ENCODE measurements around the gene PRIMA1. TPM values are rescaled to one million over a fixed set of nuclear protein-coding genes. Genes with fewer than 3 reads are reported as not detected.

Gene PRIMA1
- total RNA-seq, 2 donors from 2014 or later = not detected

- no peaks in the 10 kb centered on the region for H3K9me3 ChIP-seq (ENCODE audit: control insufficient read depth, low read length, poor library complexity, severe bottlenecking)
- no peak overlapping the region for H3K27ac Mint-ChIP-seq
- no peak overlapping the region for H3K4me3 Mint-ChIP-seq
- no peaks in the 10 kb centered on the region for H3K36me3 Mint-ChIP-seq (ENCODE audit: low read depth)
- DNase-seq (no peak), ATAC-seq (no peak)
- peaks cover 2% of the 10 kb centered on the region for H3K4me1 Mint-ChIP-seq
- H3K27me3 Mint-ChIP-seq = peaks cover 38% of the 10 kb centered on the region
Observed at GRCh38 chr14:93716002-93716745, 72.1 kb downstream of the PRIMA1 start.

- DNase-seq (no peak), ATAC-seq (no peak)
- no peaks in the 10 kb centered on the region for H3K36me3 Mint-ChIP-seq (ENCODE audit: low read depth)
- H3K27me3 Mint-ChIP-seq = peaks cover 43% of the 10 kb centered on the region
- H3K4me3 Mint-ChIP-seq = no peak overlapping the region
- no peaks in the 10 kb centered on the region for H3K9me3 ChIP-seq (ENCODE audit: control insufficient read depth, low read length, poor library complexity, severe bottlenecking)
- H3K4me1 Mint-ChIP-seq = peaks cover 2% of the 10 kb centered on the region
- H3K27ac Mint-ChIP-seq = no peak overlapping the region
Observed at GRCh38 chr14:93715279-93715927, 72.9 kb downstream of the PRIMA1 start.

- DNase-seq = no peak
- no peak overlapping the region for H3K4me3 Mint-ChIP-seq
- no peaks in the 10 kb centered on the region for H3K36me3 Mint-ChIP-seq (ENCODE audit: low read depth)
- peaks cover 46% of the 10 kb centered on the region for H3K27me3 Mint-ChIP-seq
- no peaks in the 10 kb centered on the region for H3K4me1 Mint-ChIP-seq
- H3K9me3 ChIP-seq (ENCODE audit: control insufficient read depth, low read length, poor library complexity, severe bottlenecking) = no peaks in the 10 kb centered on the region
- no peak overlapping the region for H3K27ac Mint-ChIP-seq
- no peak for ATAC-seq
Observed at GRCh38 chr14:93714605-93715004, 73.7 kb downstream of the PRIMA1 start.

- no peak overlapping the region for H3K27ac Mint-ChIP-seq
- no peak overlapping the region for H3K4me3 Mint-ChIP-seq
- DNase-seq = no peak
- H3K27me3 Mint-ChIP-seq = peaks cover 46% of the 10 kb centered on the region
- H3K9me3 ChIP-seq (ENCODE audit: control insufficient read depth, low read length, poor library complexity, severe bottlenecking) = no peaks in the 10 kb centered on the region
- no peaks in the 10 kb centered on the region for H3K4me1 Mint-ChIP-seq
- H3K36me3 Mint-ChIP-seq (ENCODE audit: low read depth) = no peaks in the 10 kb centered on the region
- no peak for ATAC-seq
Observed at GRCh38 chr14:93713726-93714405, 74.4 kb downstream of the PRIMA1 start.

GRCh38 chr14:93712838-93713724, 75.2 kb downstream of the PRIMA1 start:
- ATAC-seq = no peak
- Mint-ChIP-seq H3K27ac (no peak overlapping the region), H3K27me3 (peaks cover 48% of the 10 kb centered on the region), H3K4me1 (no peaks in the 10 kb centered on the region), H3K36me3 (ENCODE audit: low read depth) (no peaks in the 10 kb centered on the region), H3K4me3 (no peak overlapping the region)
- no peaks in the 10 kb centered on the region for H3K9me3 ChIP-seq (ENCODE audit: control insufficient read depth, low read length, poor library complexity, severe bottlenecking)
- no peak for DNase-seq

- ATAC-seq = no peak
- no peak for DNase-seq
- no peaks in the 10 kb centered on the region for H3K36me3 Mint-ChIP-seq (ENCODE audit: low read depth)
- H3K4me1 Mint-ChIP-seq = no peaks in the 10 kb centered on the region
- no peaks in the 10 kb centered on the region for H3K9me3 ChIP-seq (ENCODE audit: control insufficient read depth, low read length, poor library complexity, severe bottlenecking)
- H3K4me3 Mint-ChIP-seq = no peak overlapping the region
- peaks cover 48% of the 10 kb centered on the region for H3K27me3 Mint-ChIP-seq
- H3K27ac Mint-ChIP-seq = no peak overlapping the region
Observed at GRCh38 chr14:93712079-93712837, 76.0 kb downstream of the PRIMA1 start.

- no peak for DNase-seq
- ATAC-seq = no peak
- peaks cover 51% of the 10 kb centered on the region for H3K27me3 Mint-ChIP-seq
- no peak overlapping the region for H3K27ac Mint-ChIP-seq
- no peaks in the 10 kb centered on the region for H3K9me3 ChIP-seq (ENCODE audit: control insufficient read depth, low read length, poor library complexity, severe bottlenecking)
- H3K4me3 Mint-ChIP-seq = no peak overlapping the region
- no peaks in the 10 kb centered on the region for H3K4me1 Mint-ChIP-seq
- no peaks in the 10 kb centered on the region for H3K36me3 Mint-ChIP-seq (ENCODE audit: low read depth)
Observed at GRCh38 chr14:93709249-93709648, 79.0 kb downstream of the PRIMA1 start.

- Mint-ChIP-seq H3K27ac (no peak overlapping the region), H3K27me3 (peaks cover 50% of the 10 kb centered on the region), H3K4me1 (no peaks in the 10 kb centered on the region), H3K4me3 (no peak overlapping the region), H3K36me3 (ENCODE audit: low read depth) (no peaks in the 10 kb centered on the region)
- ATAC-seq (no peak), DNase-seq (no peak)
- no peaks in the 10 kb centered on the region for H3K9me3 ChIP-seq (ENCODE audit: control insufficient read depth, low read length, poor library complexity, severe bottlenecking)
Observed at GRCh38 chr14:93708800-93709199, 79.5 kb downstream of the PRIMA1 start.

- no peak overlapping the region for H3K4me3 Mint-ChIP-seq
- ATAC-seq = no peak
- H3K4me1 Mint-ChIP-seq = no peaks in the 10 kb centered on the region
- H3K9me3 ChIP-seq (ENCODE audit: control insufficient read depth, low read length, poor library complexity, severe bottlenecking) = no peaks in the 10 kb centered on the region
- no peaks in the 10 kb centered on the region for H3K36me3 Mint-ChIP-seq (ENCODE audit: low read depth)
- H3K27me3 Mint-ChIP-seq = peaks cover 54% of the 10 kb centered on the region
- no peak for DNase-seq
- H3K27ac Mint-ChIP-seq = no peak overlapping the region
Observed at GRCh38 chr14:93708311-93708734, 80.0 kb downstream of the PRIMA1 start.

GRCh38 chr14:93707475-93707874, 80.8 kb downstream of the PRIMA1 start:
- no peaks in the 10 kb centered on the region for H3K36me3 Mint-ChIP-seq (ENCODE audit: low read depth)
- H3K4me1 Mint-ChIP-seq = no peaks in the 10 kb centered on the region
- no peak for DNase-seq
- no peaks in the 10 kb centered on the region for H3K9me3 ChIP-seq (ENCODE audit: control insufficient read depth, low read length, poor library complexity, severe bottlenecking)
- ATAC-seq = no peak
- H3K4me3 Mint-ChIP-seq = no peak overlapping the region
- peaks cover 59% of the 10 kb centered on the region for H3K27me3 Mint-ChIP-seq
- no peak overlapping the region for H3K27ac Mint-ChIP-seq

- H3K9me3 ChIP-seq (ENCODE audit: control insufficient read depth, low read length, poor library complexity, severe bottlenecking) = no peaks in the 10 kb centered on the region
- Mint-ChIP-seq H3K4me1 (no peaks in the 10 kb centered on the region), H3K36me3 (ENCODE audit: low read depth) (no peaks in the 10 kb centered on the region), H3K27me3 (peaks cover 59% of the 10 kb centered on the region), H3K4me3 (no peak overlapping the region), H3K27ac (no peak overlapping the region)
- DNase-seq (no peak), ATAC-seq (no peak)
Observed at GRCh38 chr14:93706360-93706955, 81.8 kb downstream of the PRIMA1 start.

GRCh38 chr14:93705513-93706156, 82.7 kb downstream of the PRIMA1 start:
- H3K4me3 Mint-ChIP-seq = no peak overlapping the region
- H3K27me3 Mint-ChIP-seq = peaks cover 62% of the 10 kb centered on the region
- no peak overlapping the region for H3K27ac Mint-ChIP-seq
- no peaks in the 10 kb centered on the region for H3K36me3 Mint-ChIP-seq (ENCODE audit: low read depth)
- no peaks in the 10 kb centered on the region for H3K9me3 ChIP-seq (ENCODE audit: control insufficient read depth, low read length, poor library complexity, severe bottlenecking)
- ATAC-seq (no peak), DNase-seq (no peak)
- H3K4me1 Mint-ChIP-seq = no peaks in the 10 kb centered on the region

Data from T-helper 17 cell (primary cell).